ENCODE data around the gene OR56B4.

OR56B4 gene

DNA sequence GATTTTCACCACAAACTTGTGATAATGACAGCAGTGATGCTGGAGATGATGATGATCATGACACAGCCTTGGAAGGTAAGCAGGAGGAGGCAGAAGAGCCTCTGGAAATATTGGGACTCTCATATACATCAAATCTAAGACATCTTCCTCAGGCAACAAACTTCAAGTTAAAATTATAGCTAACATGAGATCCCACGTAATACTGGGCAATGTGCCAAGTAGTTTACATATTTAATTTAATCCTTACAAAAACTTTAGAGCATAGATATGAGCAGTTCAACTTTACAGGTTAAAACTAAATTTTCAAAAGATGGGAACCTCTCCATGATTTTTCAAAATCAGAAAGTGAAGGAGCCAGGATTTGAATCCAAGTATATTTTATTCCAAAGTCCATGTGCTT is 43.6 kb downstream of the OR56B4 start:
- no peak for DNase-seq (ENCODE audit: low spot score)

DNA sequence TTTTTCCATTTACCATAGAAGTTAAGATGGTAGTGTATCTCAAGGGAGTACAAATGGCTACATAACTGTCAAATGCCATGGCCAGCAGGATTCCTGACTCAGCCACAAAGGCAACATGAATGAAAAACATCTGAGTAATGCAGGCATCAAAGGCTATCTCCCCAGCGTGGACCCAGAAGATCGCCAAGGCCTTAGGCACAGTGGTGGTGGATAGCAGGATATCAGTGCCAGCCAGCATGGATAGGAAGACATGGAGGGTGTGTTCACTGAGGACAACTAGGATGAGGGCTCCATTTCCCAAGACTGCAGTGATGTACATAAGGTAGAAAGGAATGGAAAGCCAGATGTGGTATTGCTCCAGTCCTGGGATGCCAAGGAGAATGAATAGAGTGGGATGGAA is 44.6 kb downstream of the OR56B4 start:
- no peak for DNase-seq (ENCODE audit: low spot score)

DNA sequence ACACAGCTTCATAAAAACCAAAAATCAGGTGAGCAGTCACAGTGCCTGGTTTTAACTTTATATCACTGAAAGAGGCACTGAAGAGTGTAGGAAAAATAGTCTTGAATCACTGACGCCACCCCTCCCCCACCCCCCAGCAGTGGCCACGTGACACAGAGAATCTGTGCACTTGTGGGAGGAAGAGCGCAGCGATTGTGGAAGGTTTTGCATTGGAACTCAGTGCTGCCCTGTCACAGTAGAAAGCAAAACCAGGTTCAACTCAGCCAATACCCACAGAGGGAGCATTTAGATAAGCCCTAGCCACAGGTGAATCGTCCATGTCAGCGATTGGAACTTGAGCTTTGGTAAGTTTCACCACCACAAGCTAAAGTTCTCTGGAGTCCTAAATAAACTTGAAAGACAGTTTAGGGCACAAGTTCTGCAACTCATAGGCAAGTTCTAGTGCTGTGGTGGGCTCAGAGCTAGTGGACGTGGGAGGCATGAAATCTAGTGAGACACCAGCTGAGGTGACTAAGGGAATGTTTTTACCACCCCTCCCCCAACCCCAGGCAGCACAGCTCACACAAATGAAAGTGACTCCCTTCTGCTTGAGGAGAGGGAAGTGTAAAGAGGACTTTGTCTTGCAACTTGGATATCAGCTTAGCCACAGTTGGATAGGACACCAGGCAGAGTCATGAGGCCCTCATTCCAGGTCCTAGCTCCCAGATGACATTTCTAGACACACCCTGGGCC is 49.3 kb downstream of the OR56B4 start:
- DNase-seq (ENCODE audit: low spot score), result no peak

Data from AG08396 (cell line).